Vagina (tissue), 2 donors: ENCODE measurements around the gene GREB1.

ENCODE experiments used
- CTCF ChIP-seq, 3 experiments: fragments of 450-650 bp in 2 of 3; fragments of 200-600 bp in 1 of 3; sonication (generic) in 1 of 3; IDR thresholded peaks; one replicate each; pipeline ENCODE4 v1.5.1; 2017 to 2019; ENCODE audit warnings: antibody characterized with exemption in 3 of 3, mild to moderate bottlenecking in 2 of 3, moderate library complexity in 2 of 3
- POLR2A ChIP-seq, 2 donors: fragments of 450-650 bp; IDR thresholded peaks; one replicate each; pipeline ENCODE4 v1.6.1; 2017; ENCODE audit warnings: antibody characterized with exemption in 2 of 2, mild to moderate bottlenecking in 2 of 2, moderate library complexity in 2 of 2
- POLR2AphosphoS5 ChIP-seq, 2 donors: sonication (generic); formaldehyde crosslinking; IDR thresholded peaks; one replicate each; pipeline ENCODE4 v1.9.0; 2017; ENCODE audit warnings: antibody characterized with exemption in 2 of 2, mild to moderate bottlenecking in 2 of 2, low read depth in 1 of 2; ENCODE audit not compliant: insufficient read depth in 1 of 2

- TF ChIP-seq POLR2A (IDR thresholded peaks at IDR 0.05) (no peak), CTCF (IDR thresholded peaks at IDR 0.05) (no peak), POLR2AphosphoS5 (IDR thresholded peaks at IDR 0.05; ENCODE audit: insufficient read depth in 1 of 2, low read depth in 1 of 2) (no peak)
These were observed 110.4 kb downstream of the GREB1 start for GRCh38 chr2:11644293-11644692.
